ENCODE data around the gene LYZL4. TPM values are rescaled to one million over a fixed set of nuclear protein-coding genes. Genes with fewer than 3 reads are reported as not detected.
A peak's percentile ranks its signal among the peaks of the same experiment; 100 is the strongest.

LYZL4 gene
- polyA plus RNA-seq, 1 experiment = not detected

DNA sequence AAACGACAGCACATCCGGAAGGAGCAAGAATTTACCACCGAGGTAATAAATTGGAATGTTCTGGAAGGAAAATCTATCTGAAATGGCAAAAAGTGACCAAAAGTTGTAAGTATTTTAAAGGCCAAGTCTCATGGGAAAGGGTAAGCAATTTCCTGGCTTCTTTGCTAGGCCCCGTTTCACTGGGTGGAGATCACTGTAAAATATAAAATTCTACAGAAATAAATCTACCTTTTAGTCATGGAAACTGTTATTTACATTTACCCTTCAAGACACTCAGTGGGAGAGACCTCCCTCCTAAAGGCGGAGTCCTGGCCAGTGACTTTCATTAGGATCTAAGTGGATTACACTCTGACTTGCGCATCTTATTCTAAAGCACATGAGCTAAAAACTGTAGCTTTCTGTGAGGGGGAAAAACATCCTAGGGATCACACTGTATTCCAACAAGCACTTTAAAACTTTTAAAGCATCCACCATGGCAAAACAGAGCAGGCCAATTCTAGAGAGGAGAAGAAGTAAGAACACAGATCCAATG is 28.8 kb downstream of the LYZL4 start:
- Histone ChIP-seq H3K4me3 (ENCODE audit: low read depth, low read length) (no peak overlapping the region), H3K36me3 (ENCODE audit: control insufficient read depth, insufficient read depth, low read length) (no peaks in the 10 kb centered on the region), H3K27me3 (ENCODE audit: control insufficient read depth, insufficient read depth, low read length) (0 out of 2 replicates have a peak, but pooled peaks cover 2% of the 10 kb centered on the region)
- POLR2A ChIA-PET = no interaction called here
- TF ChIP-seq, protein P1, sequence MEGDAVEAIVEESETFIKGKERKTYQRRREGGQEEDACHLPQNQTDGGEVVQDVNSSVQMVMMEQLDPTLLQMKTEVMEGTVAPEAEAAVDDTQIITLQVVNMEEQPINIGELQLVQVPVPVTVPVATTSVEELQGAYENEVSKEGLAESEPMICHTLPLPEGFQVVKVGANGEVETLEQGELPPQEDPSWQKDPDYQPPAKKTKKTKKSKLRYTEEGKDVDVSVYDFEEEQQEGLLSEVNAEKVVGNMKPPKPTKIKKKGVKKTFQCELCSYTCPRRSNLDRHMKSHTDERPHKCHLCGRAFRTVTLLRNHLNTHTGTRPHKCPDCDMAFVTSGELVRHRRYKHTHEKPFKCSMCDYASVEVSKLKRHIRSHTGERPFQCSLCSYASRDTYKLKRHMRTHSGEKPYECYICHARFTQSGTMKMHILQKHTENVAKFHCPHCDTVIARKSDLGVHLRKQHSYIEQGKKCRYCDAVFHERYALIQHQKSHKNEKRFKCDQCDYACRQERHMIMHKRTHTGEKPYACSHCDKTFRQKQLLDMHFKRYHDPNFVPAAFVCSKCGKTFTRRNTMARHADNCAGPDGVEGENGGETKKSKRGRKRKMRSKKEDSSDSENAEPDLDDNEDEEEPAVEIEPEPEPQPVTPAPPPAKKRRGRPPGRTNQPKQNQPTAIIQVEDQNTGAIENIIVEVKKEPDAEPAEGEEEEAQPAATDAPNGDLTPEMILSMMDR (IDR thresholded peaks at IDR 0.05; ENCODE audit: insufficient read depth, low read depth, low read length) = no peak
- CTCF ChIA-PET = no interaction called here
- no peak for DNase-seq (ENCODE audit: low read depth)

DNA sequence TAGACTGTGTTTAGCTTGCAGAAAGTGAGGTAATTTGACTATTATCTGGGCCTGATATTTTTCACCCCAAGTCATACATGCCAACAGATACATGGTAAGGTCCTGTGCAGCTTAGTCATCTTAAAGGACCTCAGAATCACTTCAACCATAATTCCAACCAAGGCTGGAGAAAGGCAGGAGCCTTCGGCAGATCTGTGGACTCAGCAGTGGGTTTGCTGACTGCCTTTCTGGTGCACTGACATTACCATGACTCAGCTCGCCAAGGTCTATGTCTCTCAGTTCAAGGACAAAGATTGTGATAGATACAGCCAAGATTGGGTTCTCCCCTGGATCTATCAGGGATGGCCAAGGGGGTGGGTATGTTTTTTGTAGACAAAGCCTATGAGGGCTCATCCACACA is 32.7 kb downstream of the LYZL4 start:
- 0 out of 2 replicates have a peak, but pooled peaks cover under 1% of the 10 kb centered on the region for H3K27me3 ChIP-seq (ENCODE audit: control insufficient read depth, insufficient read depth, low read length)
- ChIA-PET POLR2A (no interaction called here), CTCF (no interaction called here)
- no peaks in the 10 kb centered on the region for H3K36me3 ChIP-seq (ENCODE audit: control insufficient read depth, insufficient read depth, low read length)
- DNase-seq (ENCODE audit: low read depth) = no peak
- TF ChIP-seq, protein P1 (IDR thresholded peaks at IDR 0.05; ENCODE audit: insufficient read depth, low read depth, low read length) = no peak
- no peak overlapping the region for H3K4me3 ChIP-seq (ENCODE audit: low read depth, low read length)

GRCh38 chr3:42376344-42376798 is 34.0 kb downstream of the LYZL4 start:
- no peaks in the 10 kb centered on the region for H3K36me3 ChIP-seq (ENCODE audit: control insufficient read depth, insufficient read depth, low read length)
- H3K4me3 ChIP-seq (ENCODE audit: low read depth, low read length) = no peak overlapping the region
- DNase-seq (ENCODE audit: low read depth) = peak; percentile 7
- CTCF ChIA-PET = interaction anchor here (0.6 kb wide), 1 partner anchor 538 kb away, joined by 3 read pairs; no protein-coding TSS in a partner anchor
- POLR2A ChIA-PET = no interaction called here
- no peaks in the 10 kb centered on the region for H3K27me3 ChIP-seq (ENCODE audit: control insufficient read depth, insufficient read depth, low read length)
- TF ChIP-seq, protein P1 (IDR thresholded peaks at IDR 0.05; ENCODE audit: insufficient read depth, low read depth, low read length) = no peak

- TF ChIP-seq, protein P1 (IDR thresholded peaks at IDR 0.05; ENCODE audit: insufficient read depth, low read depth, low read length) = no peak
- DNase-seq (ENCODE audit: low read depth) = no peak
- CTCF ChIA-PET = no interaction called here
- H3K36me3 ChIP-seq (ENCODE audit: control insufficient read depth, insufficient read depth, low read length) = no peaks in the 10 kb centered on the region
- no peak overlapping the region for H3K4me3 ChIP-seq (ENCODE audit: low read depth, low read length)
- H3K27me3 ChIP-seq (ENCODE audit: control insufficient read depth, insufficient read depth, low read length) = no peaks in the 10 kb centered on the region
- POLR2A ChIA-PET = no interaction called here
Observed at GRCh38 chr3:42375121-42375800, 35.1 kb downstream of the LYZL4 start.

- Histone ChIP-seq H3K27me3 (ENCODE audit: control insufficient read depth, insufficient read depth, low read length) (no peaks in the 10 kb centered on the region), H3K4me3 (ENCODE audit: low read depth, low read length) (no peak overlapping the region), H3K36me3 (ENCODE audit: control insufficient read depth, insufficient read depth, low read length) (no peaks in the 10 kb centered on the region)
- POLR2A ChIA-PET = no interaction called here
- DNase-seq (ENCODE audit: low read depth) = no peak
- CTCF ChIA-PET = no interaction called here
- TF ChIP-seq, protein P1 (IDR thresholded peaks at IDR 0.05; ENCODE audit: insufficient read depth, low read depth, low read length) = no peak
Observed at GRCh38 chr3:42371776-42372175, 38.6 kb downstream of the LYZL4 start.

Measured in BJ (cell line).